Hepatocyte (in vitro differentiated cells): Measurements from ENCODE around the gene ZDHHC18.

ENCODE experiments used
- CTCF ChIP-seq: fragments of 200-600 bp; sonication (generic); IDR thresholded peaks from 2 replicates; pipeline ENCODE4 v1.5.1; 2016; ENCODE audit warnings: antibody characterized with exemption, mild to moderate bottlenecking; ENCODE audit not compliant: poor library complexity
- EZH2 ChIP-seq: fragments of 200-600 bp; sonication (generic); IDR thresholded peaks from 2 replicates; pipeline ENCODE4 v1.6.1; 2016; ENCODE audit warnings: antibody characterized with exemption, mild to moderate bottlenecking, borderline replicate concordance
- EZH2phosphoT487 ChIP-seq: fragments of 200-600 bp; sonication (generic); IDR thresholded peaks from one replicate; pipeline ENCODE4 v1.6.1; 2018; ENCODE audit warnings: antibody characterized with exemption, mild to moderate bottlenecking, low read depth, moderate library complexity; ENCODE audit not compliant: unreplicated experiment, severe bottlenecking

DNA sequence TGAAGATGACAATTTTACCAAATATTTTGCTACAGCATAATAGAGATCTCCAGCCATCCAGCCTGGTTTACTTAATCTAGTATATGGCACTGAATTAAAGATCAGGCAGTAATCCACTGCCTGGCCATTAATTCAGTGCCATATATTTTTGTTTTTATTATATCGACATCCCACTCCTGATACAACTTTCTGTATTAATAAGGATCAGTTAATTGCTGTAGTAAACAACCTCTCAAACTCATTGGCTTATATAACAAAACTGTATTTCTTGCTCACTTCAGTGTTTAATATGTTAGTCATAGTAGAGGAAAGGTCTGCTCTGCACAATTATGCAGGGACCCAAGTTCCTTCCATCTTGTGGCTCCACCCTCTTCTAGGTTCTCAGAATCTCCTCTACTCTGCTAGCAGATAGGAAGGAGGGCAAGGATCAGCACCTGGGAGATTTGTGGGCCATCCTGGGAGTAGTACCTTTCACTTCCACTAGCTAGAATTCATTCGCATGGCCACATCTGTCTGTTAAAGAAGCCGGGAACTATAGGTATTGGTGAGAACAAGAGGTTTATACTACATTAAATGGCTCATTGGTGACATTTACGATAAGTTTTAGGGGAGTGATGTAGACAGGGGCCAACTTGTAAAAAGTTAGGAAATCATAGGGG lies 3.6 kb upstream of the ZDHHC18 start:
- TF ChIP-seq CTCF: no peak
- TF ChIP-seq EZH2: no peak
- TF ChIP-seq EZH2phosphoT487: no peak
